ENCODE data around the gene EPHB1.

DNA sequence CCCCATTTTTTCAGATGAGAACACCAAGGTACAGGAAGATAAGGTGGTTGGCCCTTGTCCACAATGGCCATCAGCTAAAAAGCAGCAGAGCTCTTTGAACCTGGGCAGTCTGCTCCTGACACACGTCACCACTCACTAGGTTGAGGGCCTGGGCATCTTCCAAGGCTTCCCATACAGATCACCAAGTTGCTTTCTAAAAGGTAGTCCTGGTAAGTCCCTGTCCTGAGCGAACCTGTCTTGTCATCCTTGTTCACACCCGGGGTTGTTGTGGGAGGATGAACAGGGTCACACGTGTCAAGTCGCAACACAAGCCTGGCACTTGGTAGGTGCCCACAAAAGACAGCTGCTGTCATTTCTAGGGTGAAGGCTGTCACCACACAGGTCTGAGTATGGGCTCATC is 260.4 kb downstream of the EPHB1 start:
- TF ChIP-seq POLR2AphosphoS5 (IDR thresholded peaks at IDR 0.05; ENCODE audit: insufficient read depth, low read depth, low read length) (no peak), POLR2A (IDR thresholded peaks at IDR 0.05; ENCODE audit: low read depth, low read length) (no peak)
- TF ChIP-seq, protein P1, sequence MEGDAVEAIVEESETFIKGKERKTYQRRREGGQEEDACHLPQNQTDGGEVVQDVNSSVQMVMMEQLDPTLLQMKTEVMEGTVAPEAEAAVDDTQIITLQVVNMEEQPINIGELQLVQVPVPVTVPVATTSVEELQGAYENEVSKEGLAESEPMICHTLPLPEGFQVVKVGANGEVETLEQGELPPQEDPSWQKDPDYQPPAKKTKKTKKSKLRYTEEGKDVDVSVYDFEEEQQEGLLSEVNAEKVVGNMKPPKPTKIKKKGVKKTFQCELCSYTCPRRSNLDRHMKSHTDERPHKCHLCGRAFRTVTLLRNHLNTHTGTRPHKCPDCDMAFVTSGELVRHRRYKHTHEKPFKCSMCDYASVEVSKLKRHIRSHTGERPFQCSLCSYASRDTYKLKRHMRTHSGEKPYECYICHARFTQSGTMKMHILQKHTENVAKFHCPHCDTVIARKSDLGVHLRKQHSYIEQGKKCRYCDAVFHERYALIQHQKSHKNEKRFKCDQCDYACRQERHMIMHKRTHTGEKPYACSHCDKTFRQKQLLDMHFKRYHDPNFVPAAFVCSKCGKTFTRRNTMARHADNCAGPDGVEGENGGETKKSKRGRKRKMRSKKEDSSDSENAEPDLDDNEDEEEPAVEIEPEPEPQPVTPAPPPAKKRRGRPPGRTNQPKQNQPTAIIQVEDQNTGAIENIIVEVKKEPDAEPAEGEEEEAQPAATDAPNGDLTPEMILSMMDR (IDR thresholded peaks at IDR 0.05; ENCODE audit: extremely low read depth in 1 of 2, insufficient read depth in 1 of 2, low read depth in 1 of 2, low read length in 2 of 2): no peak
- TF ChIP-seq, protein P2, sequence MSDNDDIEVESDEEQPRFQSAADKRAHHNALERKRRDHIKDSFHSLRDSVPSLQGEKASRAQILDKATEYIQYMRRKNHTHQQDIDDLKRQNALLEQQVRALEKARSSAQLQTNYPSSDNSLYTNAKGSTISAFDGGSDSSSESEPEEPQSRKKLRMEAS (IDR thresholded peaks at IDR 0.05; ENCODE audit: insufficient read depth, insufficient read length): no peak
